Stimulated activated CD8-positive, alpha-beta memory T cell treated with anti-CD3 and anti-CD28 coated beads, Interleukin-2, amount 100 ng/mL, for 48 hours (primary cell): ENCODE measurements around the gene CTNND2.

Experiments
- DNase-seq, 2 donors: peaks; one replicate each; pipeline ENCODE4 v3.0.0-alpha.2; 2020; ENCODE audit warnings: low read depth in 2 of 2

The CTNND2 gene

GRCh38 chr5:11172484-11172883, 731.8 kb downstream of the CTNND2 start:
- no peak for DNase-seq

- DNase-seq = no peak
Measured at GRCh38 chr5:11171236-11171635, 733.0 kb downstream of the CTNND2 start.

- no peak for DNase-seq
Measured at GRCh38 chr5:11166923-11167322, 737.3 kb downstream of the CTNND2 start.

DNA sequence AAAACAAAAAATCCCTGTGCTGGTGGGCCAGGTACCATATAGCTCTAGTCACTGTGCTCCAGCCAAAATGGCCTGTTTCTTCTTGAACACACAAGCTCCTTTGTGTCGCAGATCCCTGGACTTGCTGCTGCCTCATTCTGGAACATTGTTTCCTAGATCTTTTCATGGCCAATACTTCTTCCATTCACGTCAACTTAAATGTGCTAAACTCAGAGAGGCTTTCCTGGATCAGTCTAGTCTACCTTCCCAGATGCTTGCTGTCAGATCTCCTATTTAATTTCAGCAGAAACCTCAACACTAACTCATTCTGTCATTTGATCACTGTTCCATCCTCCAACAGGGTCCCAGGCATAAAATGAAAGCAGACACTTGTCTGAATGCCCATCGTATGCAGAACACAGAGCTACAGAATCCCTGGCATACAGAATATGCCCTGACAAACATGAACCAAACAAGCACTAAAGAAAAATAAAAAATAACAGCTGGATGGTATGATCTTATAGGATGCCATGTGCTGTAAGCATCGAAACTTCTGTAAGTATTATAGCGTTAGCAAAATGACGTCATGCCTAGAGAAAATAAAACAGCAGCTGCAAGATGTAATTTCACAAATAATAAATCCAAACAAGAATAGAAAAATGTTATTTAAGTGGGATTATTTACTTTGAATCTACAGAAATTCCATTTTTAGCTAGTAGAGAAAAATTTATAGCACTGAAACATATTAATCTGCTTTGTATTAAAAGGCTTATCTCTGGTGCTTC, 739.5 kb downstream of the CTNND2 start:
- DNase-seq = no peak

GRCh38 chr5:11157132-11157531, 747.1 kb downstream of the CTNND2 start:
- no peak for DNase-seq

DNA sequence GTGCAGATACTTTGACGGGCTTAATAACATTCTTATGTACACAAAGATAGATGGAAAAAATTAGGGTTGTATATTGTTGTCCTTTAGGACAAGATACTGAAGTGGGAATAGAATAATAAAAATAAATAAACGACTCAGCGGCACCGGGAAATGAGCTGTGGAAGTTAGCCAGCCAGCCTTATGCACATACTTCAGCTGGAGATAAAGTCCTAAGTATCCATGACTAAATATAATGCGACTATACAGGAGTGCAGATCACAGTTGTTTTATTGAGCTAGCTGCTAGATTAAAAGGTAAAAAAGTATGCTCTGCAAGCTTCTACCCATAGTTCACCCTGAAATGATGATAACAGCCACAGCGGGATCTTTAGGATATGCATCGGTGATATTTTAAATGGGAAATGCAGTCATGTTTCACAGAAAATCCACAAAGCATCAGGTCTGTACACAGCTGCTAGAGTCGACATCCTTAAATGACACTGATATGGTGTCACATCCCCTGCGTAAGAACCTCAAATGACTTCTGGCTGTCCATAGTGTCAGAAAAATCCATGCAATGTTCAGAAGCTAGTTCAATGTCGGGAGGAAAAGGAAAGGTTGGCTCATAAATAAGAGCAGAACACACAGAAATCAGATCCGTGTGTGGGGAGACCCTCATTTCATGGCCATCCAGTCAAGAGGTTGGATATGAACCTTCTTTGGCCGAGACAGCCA, 750.4 kb downstream of the CTNND2 start:
- no peak for DNase-seq

- DNase-seq = no peak
Measured at GRCh38 chr5:11152368-11152767, 751.9 kb downstream of the CTNND2 start.

- no peak for DNase-seq
Measured at GRCh38 chr5:11150976-11151375, 753.3 kb downstream of the CTNND2 start.

GRCh38 chr5:11148810-11149539, 755.3 kb downstream of the CTNND2 start:
- DNase-seq = no peak

DNA sequence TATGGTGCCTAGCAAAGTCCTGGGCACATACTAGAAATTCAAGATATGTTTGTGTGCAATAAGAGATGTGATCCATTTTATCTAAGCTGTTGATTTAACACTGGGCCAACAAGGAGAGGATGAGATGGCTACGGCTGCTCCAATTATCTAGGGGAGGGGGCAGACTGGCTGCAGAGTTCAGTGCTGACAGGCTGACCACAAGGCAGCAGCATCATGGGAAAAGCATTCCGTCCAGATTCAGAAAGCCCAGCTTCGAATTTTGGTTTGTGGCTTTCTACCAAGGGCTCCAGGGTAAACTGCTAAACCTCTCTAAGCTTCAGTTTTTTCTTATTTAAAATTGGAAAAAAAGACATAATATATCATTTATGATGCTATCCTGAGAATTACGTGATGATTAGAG, 758.1 kb downstream of the CTNND2 start:
- no peak for DNase-seq

DNA sequence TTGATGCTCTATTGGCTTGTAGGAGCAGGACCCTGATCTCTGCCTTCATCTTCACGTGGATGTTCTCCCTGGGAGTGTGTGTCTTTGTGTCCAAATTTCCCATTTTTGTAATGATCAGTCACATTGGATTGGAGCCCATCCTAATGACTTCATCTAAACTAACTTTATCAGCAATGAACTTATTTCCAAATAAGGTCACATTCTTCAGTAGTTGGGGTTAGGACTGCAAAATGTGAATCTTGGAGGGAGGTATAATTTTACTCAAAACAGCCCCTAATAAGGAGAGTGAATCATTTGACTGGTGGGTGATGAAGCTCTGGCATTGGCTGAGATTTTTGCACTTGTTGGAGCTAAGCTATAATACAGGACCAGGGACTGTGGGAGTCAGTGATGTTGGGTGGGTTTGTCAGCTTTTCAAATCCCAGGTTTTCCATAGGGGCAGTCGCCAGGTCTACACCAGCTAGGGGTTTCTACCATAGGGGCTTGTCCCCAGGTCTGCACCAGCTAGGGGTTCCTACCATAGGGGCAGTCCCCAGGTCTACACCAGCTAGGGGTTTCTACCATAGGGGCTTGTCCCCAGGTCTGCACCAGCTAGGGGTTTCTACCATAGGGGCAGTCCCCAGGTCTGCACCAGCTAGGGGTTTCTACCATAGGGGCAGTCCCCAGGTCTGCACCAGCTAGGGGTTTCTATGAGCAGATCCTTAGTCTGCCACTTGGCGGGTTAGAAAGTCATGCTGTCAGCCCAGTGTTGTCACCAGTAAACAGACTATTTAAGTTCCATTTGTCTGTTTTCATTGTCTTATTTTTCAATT, 760.6 kb downstream of the CTNND2 start:
- DNase-seq = peak in 1 of 2 donors; percentile 48

DNA sequence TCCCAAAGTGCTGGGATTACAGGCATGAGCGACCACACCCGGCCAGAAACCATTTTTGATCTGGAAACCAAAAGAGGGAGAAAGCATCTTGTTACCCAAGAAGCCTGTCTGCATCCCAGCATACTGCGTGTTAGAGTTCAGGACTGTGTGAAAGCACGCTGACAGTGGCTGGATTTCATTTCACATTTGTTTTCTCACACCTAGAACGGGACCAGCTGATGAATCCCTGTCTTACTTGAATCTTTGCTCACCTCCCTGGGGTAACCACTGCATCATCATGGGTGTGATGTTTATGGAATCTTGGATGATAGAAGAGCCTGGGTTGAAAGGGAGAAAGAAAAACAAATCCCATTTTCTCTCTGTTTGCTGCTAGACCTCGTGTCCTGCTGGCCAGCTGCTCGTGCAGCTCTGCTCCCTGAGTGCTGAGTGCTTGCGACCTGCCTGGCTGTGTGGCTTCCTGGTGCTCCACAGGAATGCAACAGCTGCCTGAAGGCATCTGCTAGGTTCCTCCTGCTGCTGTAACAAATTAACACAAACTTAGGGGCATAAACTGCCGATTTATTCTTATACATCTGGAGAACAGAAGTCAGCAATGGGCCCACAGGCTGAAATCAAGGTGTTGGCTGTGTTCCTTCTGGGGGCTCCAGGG, 764.9 kb downstream of the CTNND2 start:
- no peak for DNase-seq

DNA sequence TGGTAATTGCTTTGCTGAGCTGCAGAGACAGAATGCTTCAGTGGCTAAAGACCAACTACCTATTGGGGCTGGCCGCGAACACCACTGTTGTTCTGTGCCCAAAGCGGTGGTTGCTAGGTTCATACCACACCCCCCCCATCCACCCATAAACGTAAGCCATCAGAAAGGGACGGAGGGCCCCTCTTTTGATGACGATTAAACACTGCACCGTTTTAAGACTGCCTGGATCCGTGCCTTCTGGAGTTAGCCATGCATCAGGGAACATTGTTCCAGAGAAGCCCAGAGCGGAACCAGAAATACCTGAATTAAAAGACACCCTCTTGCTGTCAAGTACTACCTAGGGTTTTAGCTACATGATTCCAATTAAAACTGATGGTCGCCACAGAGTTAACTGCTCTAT, 774.1 kb downstream of the CTNND2 start:
- no peak for DNase-seq

DNA sequence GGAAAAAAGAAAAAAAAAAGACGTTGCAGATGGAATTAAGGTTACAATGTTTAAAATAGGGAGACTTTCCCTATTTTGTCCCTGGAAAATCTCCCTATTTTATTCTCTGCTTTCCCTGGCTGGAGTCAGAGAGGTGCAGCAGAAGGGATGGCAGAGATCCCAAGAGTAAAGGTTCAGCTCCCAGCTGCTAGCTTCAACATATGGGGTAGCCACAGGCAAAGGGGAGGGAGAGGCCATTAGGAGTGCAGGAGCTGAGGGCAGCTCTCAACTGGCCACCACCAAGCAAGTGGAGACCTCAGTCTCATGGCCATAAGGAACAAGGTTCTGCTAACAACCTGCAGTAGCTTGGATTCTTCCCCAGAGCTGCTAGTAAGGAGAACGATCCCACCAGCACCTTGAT, 776.2 kb downstream of the CTNND2 start:
- DNase-seq = no peak

DNA sequence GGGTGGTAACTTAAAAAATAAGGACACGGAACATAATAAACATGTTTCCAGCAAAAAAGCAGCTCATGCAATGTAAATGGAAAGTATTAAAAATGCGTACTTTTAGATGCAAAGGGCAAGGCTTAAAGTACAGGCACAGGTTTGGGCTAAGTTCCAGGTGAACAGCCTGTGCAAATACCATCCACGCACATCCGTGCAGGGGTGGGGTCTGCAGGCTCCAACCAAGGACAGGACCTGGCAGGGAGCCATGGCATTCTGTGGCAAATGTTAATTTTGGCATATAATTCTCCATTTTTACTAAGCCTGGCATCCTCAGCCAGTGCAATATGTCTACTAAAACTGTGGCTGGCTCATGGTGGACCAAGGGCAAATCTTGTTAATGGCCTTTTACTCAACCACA, 777.4 kb downstream of the CTNND2 start:
- no peak for DNase-seq

DNA sequence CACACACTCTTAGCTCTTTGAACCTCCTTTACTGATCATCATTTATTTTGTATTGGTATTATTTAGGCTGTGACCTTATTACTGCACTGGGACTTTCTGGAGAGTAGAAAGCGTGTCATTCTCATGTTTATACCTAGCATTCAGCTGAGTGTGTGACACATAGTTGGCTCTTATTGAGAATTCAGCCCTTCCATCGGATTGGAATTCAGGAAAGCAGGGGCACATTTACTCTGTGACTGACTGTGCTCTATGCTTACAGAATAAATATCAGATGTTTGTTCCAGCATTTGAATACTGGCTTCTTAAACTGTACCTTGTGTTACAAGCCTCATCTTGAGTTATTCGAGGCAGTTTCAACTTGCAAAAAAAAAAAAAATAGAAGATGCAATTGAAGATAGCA, 782.4 kb downstream of the CTNND2 start:
- DNase-seq = no peak

GRCh38 chr5:11110128-11110527, 794.1 kb downstream of the CTNND2 start:
- no peak for DNase-seq

DNA sequence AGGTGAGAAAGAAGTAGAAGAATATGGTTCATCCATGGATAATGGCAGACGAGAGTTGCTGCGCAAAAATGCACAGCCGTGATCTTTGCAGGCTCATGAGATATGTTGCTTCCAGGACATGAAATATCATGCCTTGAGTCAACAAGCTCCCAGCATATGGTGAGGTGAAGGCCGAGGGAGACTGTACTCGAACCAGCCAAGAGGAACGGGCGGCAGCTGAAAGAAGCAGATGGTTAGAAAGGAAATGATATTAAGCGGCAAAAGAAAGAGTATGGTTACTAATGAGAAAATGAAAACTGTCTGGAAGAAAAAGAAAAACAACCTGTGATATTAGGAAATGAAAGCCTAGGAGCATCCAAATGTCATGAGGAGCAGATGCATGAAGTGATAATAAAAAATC, 798.5 kb downstream of the CTNND2 start:
- no peak for DNase-seq

- no peak for DNase-seq
Measured at GRCh38 chr5:11104651-11105112, 799.6 kb downstream of the CTNND2 start.

DNA sequence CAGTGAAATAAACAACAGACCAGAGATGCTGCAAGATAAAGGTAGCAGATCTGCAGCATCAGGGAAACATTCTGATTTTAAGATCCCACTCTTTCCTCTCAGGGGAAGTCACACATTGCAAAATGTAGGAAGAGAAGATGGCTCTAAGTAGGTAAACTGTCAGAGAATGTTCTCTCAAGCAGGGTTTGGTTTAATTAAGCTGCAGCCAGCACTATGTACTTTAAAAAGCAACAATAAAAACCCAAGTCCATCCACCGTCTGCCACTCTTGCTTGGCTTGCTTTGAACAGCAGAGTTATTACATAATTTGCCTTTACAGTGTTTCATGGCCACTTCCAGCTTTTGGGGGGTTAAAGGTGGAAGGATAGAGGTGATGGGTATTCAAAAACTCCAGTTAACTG, 800.0 kb downstream of the CTNND2 start:
- no peak for DNase-seq

DNA sequence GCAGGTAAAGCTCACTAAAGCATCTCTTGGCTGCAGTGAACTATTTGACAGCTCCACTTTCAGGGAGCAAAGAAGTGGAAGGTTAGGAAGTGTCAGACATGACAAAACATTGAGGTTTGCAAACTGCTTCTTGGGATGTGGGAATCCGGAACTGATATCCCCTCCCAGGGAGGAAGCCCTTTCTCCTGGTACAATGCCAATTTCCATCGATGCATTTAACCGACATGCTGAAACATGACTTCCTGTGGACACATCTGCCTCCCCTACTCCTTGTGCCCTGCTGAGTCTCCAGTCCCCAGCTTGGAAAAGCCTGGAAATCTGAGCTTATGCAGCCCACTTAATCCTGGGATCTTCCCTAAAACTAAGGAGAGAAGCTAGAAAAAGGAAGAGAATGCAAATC, 820.1 kb downstream of the CTNND2 start:
- no peak for DNase-seq
